GM18951 (cell line): Measurements from ENCODE around the gene C12orf75.

Experiments used
- POLR2A ChIP-seq: IDR thresholded peaks from 4 replicates; pipeline ENCODE4 v1.6.1; 2011; ENCODE audit warnings: mild to moderate bottlenecking; ENCODE audit not compliant: insufficient read length, insufficient read depth; ENCODE audit errors: extremely low read depth
- in situ Hi-C: fragments of 300-500 bp; cut with MboI; formaldehyde crosslinking; loops from one replicate; pipeline ENCODE4 v1.12.0; 2022; ENCODE audit warnings: low sequenced_read_pairs, mixed read lengths, inconsistent platforms; ENCODE audit not compliant: unreplicated experiment

The C12orf75 gene

GRCh38 chr12:105409801-105410471 lies 79.4 kb downstream of the C12orf75 start:
- in situ Hi-C loops, result no loop called here
- TF ChIP-seq POLR2A, result no peak

DNA sequence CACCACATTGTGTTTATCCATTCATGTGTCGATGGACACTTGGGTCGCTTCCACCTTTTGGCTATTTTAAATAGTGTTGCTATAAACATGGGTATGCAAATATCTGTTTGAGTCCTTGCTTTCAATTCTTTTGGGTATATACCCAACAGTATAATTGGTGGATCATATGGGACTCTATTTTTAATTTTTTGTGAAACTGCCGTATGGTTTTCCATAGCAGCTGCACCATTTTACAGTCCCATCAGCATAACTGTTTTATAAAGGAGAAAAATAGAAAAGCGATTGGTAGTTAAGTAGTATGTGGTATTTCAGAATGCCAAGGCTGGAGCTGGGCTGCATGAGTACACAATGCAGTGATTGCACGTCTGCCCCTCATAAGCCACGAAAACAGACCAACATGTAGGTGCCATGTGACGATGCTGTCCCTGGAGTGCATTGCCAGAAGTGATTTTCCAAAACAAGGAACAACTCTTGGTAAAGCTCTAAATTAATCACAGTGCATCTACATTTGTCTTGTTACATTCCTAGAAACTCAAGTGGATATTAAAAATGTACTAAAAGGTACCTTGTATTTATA lies 83.5 kb downstream of the C12orf75 start:
- in situ Hi-C loops, result no loop called here
- TF ChIP-seq POLR2A, result no peak

DNA sequence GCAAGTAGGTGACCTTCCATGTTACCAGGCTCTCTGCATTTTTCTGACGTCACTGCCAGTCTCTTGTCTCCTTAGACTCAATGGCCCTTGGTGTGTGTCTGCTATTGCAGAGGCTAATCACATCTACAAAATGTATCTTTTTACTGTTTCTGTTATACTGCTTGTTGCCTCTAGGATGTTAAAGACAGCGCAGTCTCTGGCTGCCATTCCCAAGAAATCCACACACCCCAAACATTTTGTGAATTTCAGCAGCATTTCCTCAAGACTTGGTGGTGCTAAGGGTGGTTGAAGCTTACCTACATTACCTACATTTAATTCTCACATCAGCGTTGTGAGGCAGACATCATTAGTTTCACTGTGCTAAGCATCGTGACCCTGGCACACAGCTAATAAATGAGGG lies 87.2 kb downstream of the C12orf75 start:
- in situ Hi-C loops, result loop anchor here (5.0 kb wide), 1 partner anchor 715 kb away; no protein-coding TSS in a partner anchor

GRCh38 chr12:105418229-105418628 lies 87.7 kb downstream of the C12orf75 start:
- in situ Hi-C loops, result loop anchor here (5.0 kb wide), 1 partner anchor 714 kb away; no protein-coding TSS in a partner anchor
- no peak for TF ChIP-seq POLR2A

More for the DNA sequence above, 87.2 kb downstream of the C12orf75 start:
- no peak for TF ChIP-seq POLR2A

- in situ Hi-C loops, result loop anchor here (5.0 kb wide), 1 partner anchor 713 kb away; no protein-coding TSS in a partner anchor
- TF ChIP-seq POLR2A, result no peak
Measured at GRCh38 chr12:105418821-105419291, 88.4 kb downstream of the C12orf75 start.

DNA sequence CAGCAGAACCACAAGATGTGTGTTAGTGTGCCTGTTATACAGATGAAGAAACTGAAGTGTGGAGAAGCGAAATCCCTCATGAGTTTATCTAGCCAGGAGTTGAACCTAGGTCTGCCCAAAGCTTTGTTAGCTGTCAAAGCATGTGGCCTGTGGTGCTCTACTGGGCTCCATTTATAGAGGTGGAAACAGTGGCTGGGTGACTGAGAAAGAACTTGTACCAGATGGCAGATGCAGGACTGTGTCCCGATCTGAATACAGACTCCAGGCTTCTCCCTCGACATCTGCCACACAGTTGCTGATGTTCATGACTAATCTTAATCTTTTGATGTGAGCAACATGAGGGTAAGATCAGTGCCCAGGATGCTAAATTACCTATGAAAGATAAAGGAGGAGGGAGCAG lies 89.1 kb downstream of the C12orf75 start:
- no peak for TF ChIP-seq POLR2A
- in situ Hi-C loops, result loop anchor here (5.0 kb wide), 1 partner anchor 713 kb away; no protein-coding TSS in a partner anchor

GRCh38 chr12:105420046-105420445 lies 89.6 kb downstream of the C12orf75 start:
- no peak for TF ChIP-seq POLR2A
- in situ Hi-C loops, result no loop called here

GRCh38 chr12:105420659-105421240 lies 90.3 kb downstream of the C12orf75 start:
- TF ChIP-seq POLR2A, result no peak
- in situ Hi-C loops, result no loop called here
